GM18511 (cell line): ENCODE results near the gene SLC38A3.
A peak's percentile ranks its signal among the peaks of the same experiment; 100 is the strongest.
"Not testable (repeated sequence)": the region's sequence is repeated elsewhere in the genome, so short reads cannot be mapped to it uniquely, and the experiment has no call there.

Experiments used
- ATAC-seq: cut with Tn5 transposase; IDR thresholded peaks from one replicate; pipeline ENCODE4 v1.9.1; 2021; ENCODE audit warnings: mild to moderate bottlenecking, moderate library complexity; ENCODE audit not compliant: unreplicated experiment

SLC38A3 gene

DNA sequence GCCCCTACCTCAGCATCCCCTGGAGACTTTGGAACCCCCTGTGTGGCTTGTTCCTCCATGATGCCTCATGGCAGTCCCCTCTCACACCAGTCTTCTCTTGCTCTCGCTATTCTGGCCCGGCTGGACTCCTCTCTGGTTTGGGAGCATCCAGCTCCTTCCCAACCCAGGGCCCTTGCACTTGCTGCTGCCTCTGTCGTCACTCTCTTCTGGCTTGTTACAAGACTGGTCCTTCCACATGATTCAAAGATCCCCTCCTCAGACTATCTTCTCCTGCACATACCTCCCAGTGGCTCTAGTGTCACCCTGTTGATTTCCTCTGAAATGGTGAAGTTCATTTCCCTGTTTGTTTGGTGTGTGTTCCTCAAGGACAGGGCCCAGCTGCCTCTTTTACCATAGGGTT lies 24.4 kb downstream of the SLC38A3 start:
- ATAC-seq = no peak

DNA sequence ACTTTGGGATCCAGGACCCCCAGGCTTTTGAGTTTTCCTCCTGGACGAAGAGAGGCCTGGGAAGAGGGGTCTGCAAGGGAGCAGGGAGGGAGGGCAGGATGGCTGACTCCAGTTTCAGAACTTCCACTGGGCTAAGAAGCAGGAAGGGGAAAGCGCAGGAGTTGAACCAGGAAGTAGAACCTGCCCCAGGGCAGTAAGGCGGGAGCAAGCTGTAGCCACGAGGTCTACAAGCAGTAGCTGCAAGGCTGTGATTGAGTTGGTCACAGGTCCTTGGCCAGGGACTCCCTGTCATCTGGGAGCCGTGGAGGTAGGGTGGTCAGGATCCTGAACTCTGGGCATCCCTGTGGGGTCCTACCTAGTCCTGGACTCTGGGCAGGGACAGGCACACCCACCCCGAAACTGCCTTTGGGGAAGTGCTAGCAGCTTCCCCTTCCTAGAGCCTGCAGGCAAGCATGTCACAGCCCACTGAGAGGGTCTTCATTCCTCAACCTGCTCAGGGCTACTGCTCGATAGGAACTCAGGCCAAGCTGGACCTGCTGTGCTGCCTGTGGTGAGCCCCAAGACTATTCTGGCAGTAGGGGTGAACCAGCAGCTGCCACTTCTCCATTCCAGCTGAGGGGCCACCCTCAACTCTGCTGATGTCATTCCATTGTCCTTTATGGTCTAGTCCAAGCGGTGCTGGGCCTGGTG lies 25.2 kb downstream of the SLC38A3 start:
- ATAC-seq = no peak

DNA sequence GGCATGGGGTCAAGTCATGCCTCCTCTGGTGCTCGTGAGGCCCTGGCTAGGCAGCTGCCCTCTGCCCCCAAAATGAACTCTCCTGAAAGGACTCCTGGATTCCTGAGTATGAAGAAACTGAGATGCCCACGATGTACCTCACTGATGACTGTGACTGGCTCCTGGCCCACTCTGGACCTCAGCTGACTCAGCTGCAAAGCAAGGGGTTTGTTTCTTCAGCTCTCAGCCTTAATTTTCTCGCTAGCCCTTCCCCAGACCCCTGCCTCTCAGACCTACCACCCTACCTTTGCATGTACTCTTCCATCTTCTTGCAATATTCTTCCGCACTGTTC lies 25.7 kb downstream of the SLC38A3 start:
- ATAC-seq = no peak

DNA sequence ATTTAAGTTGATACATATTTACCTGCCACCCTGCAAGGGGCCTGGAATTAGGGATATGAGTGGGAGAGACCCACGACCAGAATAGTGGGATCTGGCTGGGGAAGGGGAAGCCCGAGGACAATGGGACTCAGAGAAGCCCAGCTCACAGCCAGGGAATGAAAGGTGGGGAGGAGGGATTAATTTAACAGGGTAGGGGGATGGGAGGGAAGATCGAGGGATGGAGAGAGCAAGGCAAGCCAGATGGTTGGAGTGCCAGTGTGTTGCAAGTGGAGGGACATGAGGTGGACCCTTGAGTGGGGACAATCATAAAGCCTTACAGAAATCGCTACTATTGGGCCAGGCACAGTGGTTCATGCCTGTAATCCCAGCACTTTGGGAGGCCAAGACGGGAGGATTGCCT lies 26.5 kb downstream of the SLC38A3 start:
- ATAC-seq = no peak

DNA sequence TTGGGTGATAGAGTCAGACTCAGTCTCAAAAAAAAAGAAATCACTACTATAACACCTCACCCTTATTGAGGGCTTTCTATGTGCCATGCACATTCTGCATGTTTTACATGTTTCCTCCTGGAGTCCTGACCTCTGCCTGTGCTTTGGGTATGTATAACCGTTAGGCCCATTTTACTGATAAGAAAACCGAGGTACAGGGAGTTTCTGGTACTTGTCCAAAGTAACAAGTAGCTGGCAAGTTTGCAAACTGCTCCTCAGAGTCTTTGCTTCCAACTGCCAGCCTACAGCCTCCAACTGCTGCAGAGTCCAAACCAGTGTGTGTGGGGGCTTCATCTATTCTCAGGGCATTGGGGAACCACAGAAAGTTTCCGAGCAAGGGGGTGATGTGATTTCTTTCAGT lies 27.2 kb downstream of the SLC38A3 start:
- ATAC-seq = no peak

DNA sequence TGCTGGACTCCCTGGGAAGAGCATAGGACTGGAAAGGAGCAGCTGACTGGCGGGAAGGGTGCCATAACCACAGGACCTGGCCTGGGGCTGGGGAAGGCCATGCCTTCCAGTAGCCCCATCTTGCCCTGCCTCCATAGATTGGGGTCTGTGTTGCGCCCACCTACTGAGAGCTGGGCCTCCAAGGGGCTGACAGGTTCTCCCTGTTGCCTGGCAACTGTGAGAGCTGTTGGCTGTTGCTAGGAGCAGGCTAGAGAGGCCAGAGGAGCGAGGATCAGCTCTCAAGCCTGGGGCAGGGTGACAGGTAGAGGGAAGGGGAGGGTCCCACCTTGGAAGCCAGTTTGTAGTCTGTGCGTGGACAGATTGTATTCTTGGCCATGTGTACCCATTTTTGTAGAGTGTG lies 28.1 kb downstream of the SLC38A3 start:
- no peak for ATAC-seq

DNA sequence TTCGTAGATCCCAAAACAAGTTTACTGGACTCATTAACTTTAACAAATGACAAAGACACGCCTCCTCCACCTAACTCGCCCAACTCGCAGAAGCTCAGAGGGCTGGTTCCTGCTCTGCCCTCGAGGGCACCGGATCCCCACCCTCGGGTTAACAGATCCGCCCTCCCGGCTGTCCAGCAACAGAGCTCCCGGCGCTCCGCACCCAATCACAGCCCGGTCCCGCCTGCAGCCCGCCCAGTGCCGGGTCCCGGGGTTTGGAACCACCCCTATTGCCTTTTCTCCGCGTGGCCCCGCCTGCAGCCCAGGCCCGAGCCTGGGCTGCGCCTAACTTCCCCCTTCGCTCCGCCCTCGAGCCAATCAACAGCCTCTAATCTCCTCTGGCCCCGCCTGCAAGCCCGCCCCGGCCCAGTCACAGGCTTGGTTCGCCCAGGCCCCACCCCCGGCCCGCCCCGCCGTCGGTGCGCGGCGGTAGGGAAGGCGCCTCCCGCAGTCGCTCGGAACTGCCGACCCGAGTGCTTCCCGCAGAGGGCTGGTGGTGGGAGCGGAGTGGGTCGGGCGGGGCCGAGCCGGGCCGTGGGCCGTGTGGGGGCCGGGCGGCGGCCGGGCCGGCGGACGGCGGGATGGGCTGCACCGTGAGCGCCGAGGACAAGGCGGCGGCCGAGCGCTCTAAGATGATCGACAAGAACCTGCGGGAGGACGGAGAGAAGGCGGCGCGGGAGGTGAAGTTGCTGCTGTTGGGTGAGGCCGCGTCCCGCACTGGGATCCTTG lies 30.8 kb downstream of the SLC38A3 start, which contains the start of gene GNAI2:
Gene GNAI2 (plus strand): TSS at position 489 of the 768 bp plus-strand sequence. CDS start 132 bp downstream, at position 621.
- peak; percentile 92 for ATAC-seq

DNA sequence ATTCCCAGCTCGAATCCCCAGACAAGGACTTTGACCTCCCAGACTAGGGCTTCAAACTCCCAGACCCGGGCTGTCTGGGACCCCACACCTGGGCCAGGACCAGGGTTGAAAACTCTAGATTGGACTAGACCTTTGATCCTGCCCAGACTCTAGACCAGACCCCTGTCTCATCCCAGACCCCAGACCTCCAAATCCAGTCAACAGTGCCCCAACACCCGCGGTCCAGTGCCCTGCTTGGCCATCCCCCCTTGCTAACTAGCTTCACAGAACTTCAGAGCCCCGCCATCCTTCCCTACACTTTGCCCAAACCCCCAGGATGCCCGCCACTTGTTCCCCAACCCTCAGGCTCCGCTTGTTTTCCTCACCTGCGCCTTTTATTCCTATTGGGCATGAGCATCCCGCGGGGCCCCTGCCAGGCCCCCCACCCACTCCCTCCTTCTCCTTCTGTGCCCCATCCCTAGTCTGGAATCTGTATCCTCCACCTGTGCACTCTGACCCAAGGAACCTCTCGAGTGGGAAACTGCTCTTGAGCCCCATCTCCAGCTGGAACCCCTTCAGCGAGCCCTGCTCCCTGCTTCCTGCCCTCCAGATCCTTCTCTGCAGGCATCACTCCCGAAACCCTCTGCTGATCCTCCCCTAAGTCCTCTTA lies 31.5 kb downstream of the SLC38A3 start:
- ATAC-seq = no peak

DNA sequence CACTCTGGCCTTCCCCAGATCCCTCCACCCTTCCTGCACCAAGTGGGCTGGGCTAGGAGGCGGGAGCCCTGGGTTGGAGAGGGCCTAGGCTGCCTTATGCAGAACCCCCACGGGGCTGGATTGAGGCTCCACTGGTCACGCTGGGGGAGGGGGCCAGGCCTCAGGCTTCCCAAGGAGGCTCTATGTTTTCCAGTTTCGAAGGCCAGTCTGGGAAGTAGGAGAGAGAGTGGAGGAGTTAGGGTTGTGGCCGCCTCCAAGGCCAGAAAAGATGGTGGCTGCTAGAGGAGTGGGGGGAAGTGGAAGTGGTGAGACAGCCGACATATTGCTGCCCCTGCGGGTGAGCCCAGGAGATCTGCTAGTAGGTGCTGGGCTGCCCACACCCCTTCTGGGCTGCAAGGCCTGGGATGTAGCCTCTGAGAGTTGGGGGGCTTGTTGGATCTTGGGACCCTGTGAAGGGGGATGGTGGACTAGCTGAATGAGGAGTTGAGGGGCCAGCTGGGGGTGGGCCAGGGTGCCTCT lies 32.1 kb downstream of the SLC38A3 start:
- no peak for ATAC-seq

DNA sequence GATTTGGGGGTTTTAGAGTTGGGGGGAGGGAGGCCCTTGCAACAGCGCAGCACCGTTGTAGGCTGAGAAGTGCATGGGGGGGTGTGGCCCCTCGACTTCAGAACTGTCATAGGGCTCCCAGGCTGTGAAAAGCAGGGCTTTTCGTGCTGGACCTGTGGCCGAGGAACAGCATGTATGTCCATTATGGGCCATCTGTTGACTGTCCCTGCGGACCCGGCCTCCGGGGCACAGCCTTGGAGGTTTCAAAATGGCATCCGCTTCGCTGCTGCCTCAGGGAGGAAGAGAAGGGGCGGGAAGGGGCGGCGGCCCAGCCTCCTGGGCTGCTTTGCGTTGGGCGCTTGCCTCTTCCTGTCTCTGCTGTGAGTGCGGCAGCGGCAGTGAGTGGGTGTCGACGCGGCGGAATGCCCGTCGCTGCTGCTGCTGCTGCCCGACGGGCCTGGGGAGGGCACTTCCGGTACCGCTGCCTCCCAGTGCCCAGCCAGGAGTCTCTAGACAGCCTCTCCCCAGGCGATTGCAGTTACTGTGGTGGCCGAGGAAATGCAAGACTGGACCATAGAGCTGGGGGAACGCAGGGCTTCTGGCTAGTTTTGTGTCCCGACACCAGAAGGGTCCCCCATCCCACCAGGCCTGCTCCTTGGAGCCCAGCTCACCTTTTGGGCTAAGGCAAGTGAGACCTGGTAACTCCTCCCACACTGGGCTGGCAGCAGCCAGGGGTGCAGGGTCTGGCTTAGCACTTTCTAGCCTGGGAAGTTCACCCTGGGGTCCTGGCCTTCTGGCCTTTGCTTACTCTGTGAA lies 32.9 kb downstream of the SLC38A3 start:
- peak; percentile 41 for ATAC-seq

DNA sequence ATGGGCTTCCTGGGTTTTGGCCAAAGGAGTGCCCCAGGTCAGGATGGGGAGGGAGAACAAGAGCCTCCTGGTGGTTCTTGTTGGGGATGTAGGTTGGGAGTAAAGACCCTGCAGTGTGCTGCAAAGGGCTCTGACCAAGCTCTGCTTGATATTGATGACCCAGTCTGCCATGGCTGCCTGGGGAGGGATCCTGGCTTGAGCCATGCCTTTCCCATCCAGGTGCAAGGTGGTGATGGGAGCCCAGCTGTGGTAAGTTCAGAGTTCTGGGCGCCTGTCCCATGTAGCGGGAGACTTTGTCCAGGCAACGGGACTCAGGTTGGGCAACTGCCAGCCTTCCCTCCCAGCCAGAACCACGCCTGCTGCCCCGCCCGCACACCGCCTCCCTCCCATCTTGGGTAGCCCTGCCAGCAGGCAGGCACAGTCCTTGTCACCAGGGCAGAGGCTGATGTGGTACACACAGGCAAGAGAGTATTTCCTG lies 33.5 kb downstream of the SLC38A3 start:
- ATAC-seq = no peak

DNA sequence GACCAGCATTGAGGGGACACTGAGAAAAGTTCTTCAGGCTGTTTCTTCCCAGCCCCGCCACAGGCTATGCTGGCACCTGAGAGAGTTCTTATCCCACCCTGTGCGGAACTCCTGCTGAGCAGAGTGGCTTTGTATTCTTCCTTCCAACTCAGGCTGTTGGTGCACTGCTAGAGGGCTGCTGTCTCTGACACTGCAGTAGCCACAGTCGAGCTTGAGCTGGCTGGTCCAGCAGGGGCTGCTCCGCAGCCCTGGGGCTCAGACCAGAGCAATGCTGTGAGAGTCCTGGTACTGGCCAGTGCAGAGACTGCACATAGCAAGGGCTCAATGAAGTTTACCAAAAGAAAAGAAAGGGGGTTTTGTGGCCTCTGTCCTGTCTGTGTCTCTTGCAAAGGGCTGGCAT lies 34.6 kb downstream of the SLC38A3 start:
- ATAC-seq = no peak

DNA sequence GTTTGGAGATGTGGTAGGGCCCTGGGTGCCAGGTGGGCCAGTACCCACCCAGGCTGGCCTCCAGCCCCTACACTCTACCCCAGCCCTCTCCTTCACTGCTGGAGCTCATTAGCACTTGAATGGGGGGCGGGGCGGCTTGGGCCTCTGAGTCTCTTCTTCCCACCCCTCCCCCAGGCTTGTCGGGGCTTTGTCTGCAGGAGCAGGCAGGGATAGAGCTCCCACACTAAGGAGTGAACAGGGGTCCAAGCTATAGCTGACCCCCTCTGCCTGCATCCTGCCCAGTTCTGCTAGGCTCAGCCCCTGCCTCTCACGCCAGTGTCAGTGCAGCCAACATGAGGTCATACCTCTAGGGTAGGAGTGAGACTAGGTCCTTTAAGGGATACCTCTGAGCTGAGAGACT lies 36.1 kb downstream of the SLC38A3 start:
- no peak for ATAC-seq

DNA sequence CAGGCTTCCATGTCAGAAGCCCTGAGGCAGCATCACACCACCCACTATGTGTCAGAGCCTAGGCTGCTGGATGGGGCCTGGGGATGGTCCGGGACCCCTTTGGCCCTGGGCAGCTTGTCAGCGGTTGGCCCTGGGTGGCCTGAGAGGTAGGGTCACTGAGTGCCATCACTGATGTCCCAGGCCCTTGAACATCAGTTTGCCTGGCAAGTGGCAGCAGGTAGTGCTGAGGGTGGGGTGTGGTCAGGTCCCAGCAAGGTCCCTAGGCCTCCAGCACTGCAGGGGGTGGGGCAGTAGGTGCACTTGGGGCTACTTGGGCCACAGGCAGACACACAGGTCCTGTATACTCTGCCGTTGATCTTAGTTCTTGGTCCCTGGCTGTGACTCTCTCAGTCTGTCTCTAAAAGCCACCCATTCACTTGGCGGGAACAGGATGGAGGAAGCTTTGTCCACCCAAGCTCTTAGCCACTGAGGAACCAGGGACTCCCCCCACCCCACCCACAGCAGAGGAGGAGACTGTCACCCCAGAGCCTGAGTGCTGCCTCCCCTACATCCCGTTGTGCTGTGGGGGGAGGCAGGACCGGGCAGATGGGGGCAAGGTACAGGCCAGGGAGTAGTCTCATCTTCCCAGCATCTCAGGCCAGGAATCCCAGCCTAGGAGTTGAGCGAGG lies 36.8 kb downstream of the SLC38A3 start:
- ATAC-seq = no peak

DNA sequence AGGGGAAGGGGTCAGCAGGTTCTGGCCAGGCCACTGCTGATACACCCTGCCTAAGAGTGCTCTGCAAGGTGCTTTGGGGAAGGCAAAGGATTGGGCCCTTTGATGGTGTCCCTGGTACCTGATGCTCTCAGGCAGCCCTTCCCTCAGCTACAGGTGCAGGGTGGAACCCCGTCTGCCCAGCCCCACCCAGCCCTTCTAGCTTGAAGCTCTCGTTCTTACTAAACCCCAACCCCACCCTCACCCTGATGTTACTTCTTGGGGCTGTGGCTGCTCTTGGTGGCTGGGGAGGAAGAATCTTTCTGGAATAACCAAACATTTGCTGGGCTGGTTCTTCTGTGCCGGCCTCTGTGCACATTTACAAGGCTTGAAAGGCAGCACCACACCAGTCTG lies 37.3 kb downstream of the SLC38A3 start:
- ATAC-seq = no peak

DNA sequence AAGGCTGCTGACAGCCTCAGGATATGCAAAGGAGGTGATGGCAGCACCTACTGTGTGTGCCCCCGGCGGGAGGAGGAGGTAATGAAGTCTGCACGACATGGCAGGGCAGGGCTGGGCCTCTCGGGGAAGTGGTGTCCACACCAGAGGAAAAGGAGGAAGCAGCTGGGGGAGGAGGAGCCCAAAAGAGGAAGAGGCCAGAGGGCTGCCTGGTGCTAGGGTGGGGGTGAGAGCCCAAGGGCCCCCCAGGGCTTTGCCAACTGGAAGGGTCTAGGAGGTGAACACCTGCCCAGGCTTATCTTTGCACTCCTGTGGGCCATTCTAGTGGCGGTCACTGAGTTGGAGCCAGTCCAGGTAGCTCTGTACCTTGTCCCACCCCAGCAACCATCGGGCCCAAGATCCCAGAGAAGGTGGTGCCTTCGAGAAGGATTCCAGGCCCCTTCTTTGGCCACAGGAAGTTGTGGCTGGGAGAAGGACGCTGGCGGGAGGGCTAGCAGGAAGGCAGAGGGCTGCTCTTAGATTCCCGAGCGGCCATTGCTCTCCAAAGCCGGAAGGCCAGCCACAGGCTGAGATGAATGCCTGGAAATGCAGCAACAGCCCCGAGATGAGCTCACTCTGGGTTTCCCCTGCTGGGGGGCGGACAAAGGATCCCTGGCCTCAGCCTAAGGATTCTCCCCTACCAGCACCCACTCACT lies 37.9 kb downstream of the SLC38A3 start:
- no peak for ATAC-seq

DNA sequence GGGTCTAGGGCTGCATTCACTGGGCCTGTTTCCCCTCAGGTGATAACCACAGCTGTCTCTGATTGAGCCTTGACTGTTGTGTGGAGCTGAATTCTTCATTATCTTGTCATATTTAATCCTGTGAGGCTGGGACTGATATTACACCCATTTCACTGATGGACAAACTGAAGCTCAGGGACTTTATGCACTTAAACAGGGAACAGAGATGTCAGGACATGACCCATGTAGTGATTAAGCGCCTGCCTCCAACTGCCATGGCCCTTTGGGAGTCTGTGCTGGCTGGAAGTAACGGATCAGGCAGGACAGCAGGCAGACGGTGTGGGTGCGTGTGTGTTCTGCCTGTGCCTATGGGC lies 38.4 kb downstream of the SLC38A3 start:
- no peak for ATAC-seq

DNA sequence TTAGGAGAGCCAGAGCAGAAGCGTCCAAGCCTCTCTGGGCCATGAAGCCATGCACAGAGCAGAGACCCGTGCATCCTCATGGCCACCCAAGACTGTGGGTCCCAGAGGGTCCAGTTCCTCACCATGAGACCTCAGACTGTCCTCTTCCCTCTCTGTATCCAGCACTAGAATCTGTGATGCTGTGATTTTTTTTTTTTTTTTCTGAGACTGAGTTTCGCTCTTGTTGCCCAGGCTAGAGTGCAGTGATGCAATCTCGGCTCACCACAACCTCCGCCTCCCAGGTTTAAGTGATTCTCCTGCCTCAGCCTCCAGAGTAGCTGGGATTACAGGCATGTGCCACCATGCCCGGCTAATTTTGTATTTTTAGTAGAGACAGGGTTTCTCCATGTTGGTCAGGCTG lies 39.7 kb downstream of the SLC38A3 start:
- not testable (repeated sequence) for ATAC-seq

DNA sequence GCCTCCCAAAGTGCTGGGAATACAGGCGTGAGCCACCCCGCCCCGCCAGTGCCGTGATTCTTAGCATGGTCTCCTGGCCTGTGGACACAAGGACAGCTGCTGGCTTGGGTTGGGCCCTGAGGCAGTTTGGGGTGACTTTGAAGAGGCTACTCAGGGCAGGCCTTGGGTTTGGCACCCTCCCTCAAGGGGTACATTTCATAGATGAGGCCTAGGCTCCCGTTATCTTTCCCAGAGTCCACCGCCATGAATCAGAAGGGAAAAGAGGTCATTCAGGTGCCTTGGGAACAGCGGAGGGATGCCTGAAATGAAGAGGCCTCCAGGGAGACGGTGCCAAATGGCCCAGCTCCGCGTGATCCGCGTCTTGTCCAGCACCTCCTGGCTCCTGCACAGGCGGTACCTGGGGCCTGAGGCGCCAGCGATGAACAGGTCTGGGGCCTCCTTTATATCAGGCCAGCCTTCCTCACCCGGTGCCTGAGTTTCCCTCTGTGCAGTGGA lies 40.2 kb downstream of the SLC38A3 start:
- no peak for ATAC-seq
